ENCODE measurements around the gene S100A10.

S100A10 gene

DNA sequence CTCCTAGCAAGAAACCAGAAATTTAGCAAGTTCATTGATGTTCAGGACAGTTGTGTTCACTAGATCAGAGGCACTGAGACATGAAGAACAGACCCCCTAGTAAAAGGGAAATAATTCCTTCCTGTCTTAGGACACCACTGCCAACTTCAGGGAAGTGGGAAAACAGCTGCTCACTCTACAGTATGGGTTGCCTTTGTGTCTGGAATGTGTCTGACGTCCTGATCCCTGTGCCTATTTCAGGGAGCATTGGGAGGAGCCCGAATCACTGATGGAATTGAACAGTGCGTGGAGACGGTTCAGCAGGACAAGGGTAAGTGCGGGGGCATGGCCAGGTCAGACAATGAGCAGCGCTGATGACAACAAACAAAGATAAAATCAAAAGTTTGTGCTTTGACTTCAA, 22.1 kb upstream of the S100A10 start:
- DNase-seq (ENCODE audit: low read depth, low spot score), result no peak

GRCh38 chr1:152014943-152015342, 21.3 kb upstream of the S100A10 start:
- no peak overlapping the region for H3K4me3 ChIP-seq (ENCODE audit: low read length)
- no peak for DNase-seq (ENCODE audit: low read depth, low spot score)

More for the DNA sequence above, 22.1 kb upstream of the S100A10 start:
- H3K4me3 ChIP-seq (ENCODE audit: low read length), result no peak overlapping the region

- H3K4me3 ChIP-seq (ENCODE audit: low read length), result no peak overlapping the region
- DNase-seq (ENCODE audit: low read depth, low spot score), result no peak
These were observed 20.1 kb upstream of the S100A10 start for GRCh38 chr1:152013664-152014237.

DNA sequence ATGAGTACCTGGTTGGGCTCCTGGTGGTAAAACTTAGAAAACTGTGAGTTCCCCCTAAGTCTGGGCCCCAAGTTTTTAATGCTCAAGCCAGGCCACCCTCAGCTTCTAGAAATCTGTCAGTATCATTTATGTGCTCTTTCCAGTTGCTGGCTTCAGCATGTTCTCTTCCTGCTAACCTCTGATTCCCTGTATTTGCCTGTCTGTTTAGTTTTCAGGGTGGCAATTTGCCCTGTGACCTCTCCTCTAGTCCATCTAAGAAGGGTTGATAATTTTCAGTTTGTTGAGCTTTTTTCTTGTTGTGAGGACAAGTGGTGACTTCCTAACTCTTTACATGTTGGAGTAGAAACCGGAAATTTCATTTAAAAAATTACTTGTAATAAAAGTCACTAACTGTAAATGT, 16.0 kb upstream of the S100A10 start:
- no peak for DNase-seq (ENCODE audit: low read depth, low spot score)
- no peak overlapping the region for H3K4me3 ChIP-seq (ENCODE audit: low read length)

DNA sequence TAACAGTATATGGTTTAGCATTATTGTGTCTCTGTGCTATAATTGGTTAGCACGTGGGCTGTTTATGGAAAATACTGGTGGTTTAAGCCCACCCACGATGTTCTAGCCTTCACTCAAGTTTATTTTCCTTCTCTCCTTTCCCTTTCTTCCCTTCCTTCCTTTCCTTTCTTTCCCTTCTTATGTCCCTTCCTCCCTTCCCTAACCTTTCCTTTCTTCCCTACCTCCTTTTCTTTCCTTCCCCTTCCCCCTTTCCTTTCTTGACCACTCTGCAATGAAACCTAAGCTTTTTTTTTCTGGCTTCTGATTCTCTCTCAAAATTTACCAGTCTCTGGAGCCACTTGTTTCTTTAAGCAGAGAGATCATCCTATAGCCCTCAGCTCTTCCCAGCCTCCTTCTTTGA, 13.4 kb upstream of the S100A10 start:
- no peak overlapping the region for H3K4me3 ChIP-seq (ENCODE audit: low read length)
- no peak for DNase-seq (ENCODE audit: low read depth, low spot score)

- H3K4me3 ChIP-seq (ENCODE audit: low read length), result no peak overlapping the region
- DNase-seq (ENCODE audit: low read depth, low spot score), result no peak
These were observed 11.8 kb upstream of the S100A10 start for GRCh38 chr1:152005360-152005912.

GRCh38 chr1:152003846-152004442, 10.3 kb upstream of the S100A10 start:
- no peak for DNase-seq (ENCODE audit: low read depth, low spot score)
- no peak overlapping the region for H3K4me3 ChIP-seq (ENCODE audit: low read length)

GRCh38 chr1:152002960-152003359, 9.3 kb upstream of the S100A10 start:
- no peak overlapping the region for H3K4me3 ChIP-seq (ENCODE audit: low read length)
- DNase-seq (ENCODE audit: low read depth, low spot score), result no peak

DNA sequence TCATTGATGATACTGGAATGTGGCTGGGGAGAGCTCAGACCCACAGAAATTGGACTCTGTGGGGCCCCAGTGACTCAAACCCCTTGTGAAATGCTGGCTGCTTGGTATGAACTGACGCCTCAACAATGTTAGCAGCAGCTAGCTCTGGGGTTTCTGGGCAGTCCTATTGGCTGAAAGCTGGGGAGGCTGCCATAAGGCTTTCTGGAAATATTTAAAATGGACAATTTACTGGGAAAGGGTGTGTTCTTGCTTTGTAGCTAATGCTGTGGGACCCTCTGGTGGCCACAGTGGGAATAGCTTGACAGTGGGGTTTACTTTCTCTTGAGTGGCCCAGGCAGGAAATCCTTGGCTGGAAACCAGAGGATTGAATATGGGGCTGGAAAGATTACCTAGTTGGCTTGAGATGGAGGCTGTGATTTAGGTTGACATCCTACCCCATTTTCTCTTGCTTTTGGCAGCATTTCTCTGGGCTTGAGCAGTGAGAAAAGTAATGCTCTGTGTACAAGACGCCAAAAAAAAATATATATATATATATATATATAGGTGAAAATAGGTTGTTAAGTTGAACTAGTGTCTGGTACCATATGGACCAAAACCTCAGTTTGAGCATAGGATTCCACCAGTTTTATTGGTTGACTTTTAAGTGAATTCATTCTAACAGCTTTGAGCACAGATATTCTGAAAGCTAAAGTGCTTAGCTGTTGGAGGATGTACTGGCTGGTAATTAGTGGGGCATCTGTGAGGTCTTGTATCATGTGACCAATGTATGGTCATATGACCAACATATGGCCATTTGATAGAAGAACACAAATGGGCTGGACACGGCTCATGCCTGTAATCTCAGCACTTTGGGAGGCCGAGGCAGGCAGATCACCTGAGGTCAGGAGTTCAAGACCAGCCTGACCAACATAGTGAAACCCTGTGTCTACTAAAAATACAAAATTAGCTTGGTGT, 8.2 kb upstream of the S100A10 start:
- DNase-seq (ENCODE audit: low read depth, low spot score), result peak; percentile 74
- no peak overlapping the region for H3K4me3 ChIP-seq (ENCODE audit: low read length)

DNA sequence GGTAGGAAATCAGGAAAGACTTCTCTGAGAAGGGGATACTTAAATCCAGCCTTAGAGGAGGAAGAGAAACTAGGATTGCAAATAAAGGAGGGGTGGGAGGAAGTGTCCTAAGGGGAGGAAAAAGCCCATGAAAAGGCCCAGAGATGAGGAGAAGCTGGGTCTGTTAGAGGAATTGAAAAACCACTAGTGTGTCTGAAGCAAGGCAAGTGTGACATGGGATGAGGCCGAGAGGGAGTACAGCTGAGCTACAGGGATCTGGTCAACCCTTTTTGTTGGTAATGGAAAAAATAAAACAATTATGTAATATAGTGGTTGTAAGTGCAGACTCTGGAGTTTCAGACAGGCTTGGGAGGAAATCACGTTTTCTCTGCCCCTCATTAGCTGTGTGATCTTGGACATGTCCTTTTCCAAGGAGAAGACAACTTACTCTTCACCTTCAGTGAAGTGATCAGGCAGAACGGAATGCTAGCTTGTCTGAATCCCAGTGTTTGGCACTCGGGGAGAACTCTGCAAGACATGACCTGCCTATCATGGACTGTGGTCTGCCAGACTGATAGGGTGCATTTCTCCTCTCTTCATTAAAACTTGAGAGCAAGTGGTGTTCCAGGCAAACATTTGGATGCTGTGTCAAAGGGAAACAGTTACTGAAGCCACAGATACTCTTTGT, 7.4 kb upstream of the S100A10 start:
- no peak overlapping the region for H3K4me3 ChIP-seq (ENCODE audit: low read length)
- DNase-seq (ENCODE audit: low read depth, low spot score), result no peak

- H3K4me3 ChIP-seq (ENCODE audit: low read length), result no peak overlapping the region
- no peak for DNase-seq (ENCODE audit: low read depth, low spot score)
These were observed 5.1 kb upstream of the S100A10 start for GRCh38 chr1:151998611-151999362.

DNA sequence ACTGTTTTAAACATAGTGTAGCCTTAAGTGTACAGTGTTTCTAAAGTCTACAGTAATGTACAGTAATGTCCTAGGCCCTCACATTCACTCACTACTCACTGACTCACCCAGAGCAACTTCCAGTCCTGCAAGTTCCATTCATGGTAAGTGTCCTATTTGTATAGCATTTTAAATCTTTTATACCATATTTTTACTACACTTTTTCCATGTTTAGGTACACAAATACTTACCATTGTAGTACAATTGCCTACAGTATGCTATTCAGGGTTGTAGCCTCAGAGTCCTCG, 3.6 kb upstream of the S100A10 start:
- no peak for DNase-seq (ENCODE audit: low read depth, low spot score)
- no peak overlapping the region for H3K4me3 ChIP-seq (ENCODE audit: low read length)

- no peak for DNase-seq (ENCODE audit: low read depth, low spot score)
- no peak overlapping the region for H3K4me3 ChIP-seq (ENCODE audit: low read length)
These were observed 2.1 kb upstream of the S100A10 start for GRCh38 chr1:151995774-151996173.

DNA sequence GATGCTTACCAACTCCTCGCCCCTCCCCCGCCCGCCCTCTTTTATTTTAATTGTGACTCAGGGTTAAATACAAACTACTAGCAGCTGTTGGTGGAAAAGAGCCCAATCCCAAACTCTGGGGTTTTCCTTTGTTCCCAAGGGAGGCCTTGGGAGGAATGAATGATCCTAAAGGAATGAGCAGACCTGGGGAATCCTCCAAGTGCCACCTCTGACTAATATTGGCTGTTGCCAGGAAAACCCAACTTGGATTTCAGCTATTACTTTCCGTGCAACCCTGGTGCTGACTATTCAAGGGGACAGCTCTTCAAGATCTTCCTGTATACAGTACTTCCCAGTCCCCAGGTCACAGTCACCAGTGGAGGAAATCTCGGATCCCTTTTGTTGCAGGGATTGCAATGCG, 1.3 kb upstream of the S100A10 start:
- H3K4me3 ChIP-seq (ENCODE audit: low read length), result no peak overlapping the region
- no peak for DNase-seq (ENCODE audit: low read depth, low spot score)

GRCh38 chr1:151993084-151993733, 450 bp downstream of the S100A10 start:
- H3K4me3 ChIP-seq (ENCODE audit: low read length), result peak overlapping the region; percentile 63
- DNase-seq (ENCODE audit: low read depth, low spot score), result no peak

GRCh38 chr1:151992303-151993083, 1.2 kb downstream of the S100A10 start:
- H3K4me3 ChIP-seq (ENCODE audit: low read length), result peak overlapping the region; percentile 63
- DNase-seq (ENCODE audit: low read depth, low spot score), result no peak

- H3K4me3 ChIP-seq (ENCODE audit: low read length), result no peak overlapping the region
- DNase-seq (ENCODE audit: low read depth, low spot score), result no peak
These were observed 1.9 kb downstream of the S100A10 start for GRCh38 chr1:151991663-151992302.
